Lower leg skin (tissue), 4 donors: ENCODE results near the gene RPL13. TPM values are rescaled to one million over a fixed set of nuclear protein-coding genes. Genes with fewer than 3 reads are reported as not detected.

Source experiments
- DNase-seq, 2 donors: peaks; one replicate each; pipeline ENCODE4 v3.0.0-alpha.2; 2019; ENCODE audit warnings: low spot score in 2 of 2
- H3K4me3 ChIP-seq: fragments of 200-600 bp; sonication (generic); 2 replicates; pipeline ENCODE4 v1.5.1; 2017; ENCODE audit warnings: mild to moderate bottlenecking, low read depth; ENCODE audit not compliant: poor library complexity, severe bottlenecking
- POLR2A ChIP-seq, 2 donors: fragments of 450-650 bp; IDR thresholded peaks; one replicate each; pipeline ENCODE4 v1.6.1; 2016 to 2017; ENCODE audit warnings: antibody characterized with exemption in 2 of 2, mild to moderate bottlenecking in 1 of 2, moderate library complexity in 1 of 2
- WGBS, 2 donors: methylation state at CpG; one replicate each; pipeline ENCODE4 v1.1.5; 2018; 5-methylcytosine and 5-hydroxymethylcytosine counted together
- intact Hi-C: fragments of 100-400 bp; cut with DNase I; formaldehyde crosslinking; loops from one replicate; pipeline ENCODE4 v1.15.0; 2023; ENCODE audit warnings: low total_unique reads
- total RNA-seq, 4 donors: library from RNA; depleted of rRNA; stranded (reverse); fragments of >200 nt; gene quantifications; one replicate each; pipeline ENCODE4 v1.1.0, GENCODE V29; 2016
- TF ChIP-seq, protein P1 (sequence below), 3 donors: fragments of 450-650 bp; IDR thresholded peaks; one replicate each; pipeline ENCODE4 v1.5.1; 2016; ENCODE audit warnings: antibody characterized with exemption in 3 of 3, mild to moderate bottlenecking in 3 of 3, moderate library complexity in 2 of 3

Gene RPL13
- total RNA-seq, 4 donors from 2014 or later: 8,523 to 25,229 (median 9,742) TPM

DNA sequence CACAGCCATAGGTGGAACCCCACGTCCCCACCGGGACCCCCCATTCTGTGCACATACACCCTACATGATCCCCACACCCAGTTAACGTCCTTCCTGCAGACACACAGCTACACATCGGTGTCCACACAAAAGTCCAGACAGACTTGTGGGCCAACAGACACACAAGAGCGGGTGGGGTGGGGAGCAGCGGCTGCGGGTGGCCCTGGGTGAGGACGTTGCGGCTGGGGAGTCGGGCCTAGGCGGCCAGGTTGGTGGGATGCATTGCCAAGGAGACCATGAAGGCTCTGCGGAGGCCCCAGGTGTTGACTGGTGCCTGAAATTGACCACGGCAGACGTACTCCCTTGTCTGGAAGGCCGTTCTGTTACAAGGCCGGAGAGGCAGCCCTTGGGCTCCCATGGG is 44.3 kb downstream of the RPL13 start:
- WGBS, 2 donors: 80 to 83% methylated on average over 12 to 16 of the region's 16 CpGs
- DNase-seq: no peak
- no peak overlapping the region for H3K4me3 ChIP-seq
- TF ChIP-seq, protein P1, sequence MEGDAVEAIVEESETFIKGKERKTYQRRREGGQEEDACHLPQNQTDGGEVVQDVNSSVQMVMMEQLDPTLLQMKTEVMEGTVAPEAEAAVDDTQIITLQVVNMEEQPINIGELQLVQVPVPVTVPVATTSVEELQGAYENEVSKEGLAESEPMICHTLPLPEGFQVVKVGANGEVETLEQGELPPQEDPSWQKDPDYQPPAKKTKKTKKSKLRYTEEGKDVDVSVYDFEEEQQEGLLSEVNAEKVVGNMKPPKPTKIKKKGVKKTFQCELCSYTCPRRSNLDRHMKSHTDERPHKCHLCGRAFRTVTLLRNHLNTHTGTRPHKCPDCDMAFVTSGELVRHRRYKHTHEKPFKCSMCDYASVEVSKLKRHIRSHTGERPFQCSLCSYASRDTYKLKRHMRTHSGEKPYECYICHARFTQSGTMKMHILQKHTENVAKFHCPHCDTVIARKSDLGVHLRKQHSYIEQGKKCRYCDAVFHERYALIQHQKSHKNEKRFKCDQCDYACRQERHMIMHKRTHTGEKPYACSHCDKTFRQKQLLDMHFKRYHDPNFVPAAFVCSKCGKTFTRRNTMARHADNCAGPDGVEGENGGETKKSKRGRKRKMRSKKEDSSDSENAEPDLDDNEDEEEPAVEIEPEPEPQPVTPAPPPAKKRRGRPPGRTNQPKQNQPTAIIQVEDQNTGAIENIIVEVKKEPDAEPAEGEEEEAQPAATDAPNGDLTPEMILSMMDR (IDR thresholded peaks at IDR 0.05): no peak
- TF ChIP-seq POLR2A (IDR thresholded peaks at IDR 0.05): no peak
- intact Hi-C loops: no loop called here

DNA sequence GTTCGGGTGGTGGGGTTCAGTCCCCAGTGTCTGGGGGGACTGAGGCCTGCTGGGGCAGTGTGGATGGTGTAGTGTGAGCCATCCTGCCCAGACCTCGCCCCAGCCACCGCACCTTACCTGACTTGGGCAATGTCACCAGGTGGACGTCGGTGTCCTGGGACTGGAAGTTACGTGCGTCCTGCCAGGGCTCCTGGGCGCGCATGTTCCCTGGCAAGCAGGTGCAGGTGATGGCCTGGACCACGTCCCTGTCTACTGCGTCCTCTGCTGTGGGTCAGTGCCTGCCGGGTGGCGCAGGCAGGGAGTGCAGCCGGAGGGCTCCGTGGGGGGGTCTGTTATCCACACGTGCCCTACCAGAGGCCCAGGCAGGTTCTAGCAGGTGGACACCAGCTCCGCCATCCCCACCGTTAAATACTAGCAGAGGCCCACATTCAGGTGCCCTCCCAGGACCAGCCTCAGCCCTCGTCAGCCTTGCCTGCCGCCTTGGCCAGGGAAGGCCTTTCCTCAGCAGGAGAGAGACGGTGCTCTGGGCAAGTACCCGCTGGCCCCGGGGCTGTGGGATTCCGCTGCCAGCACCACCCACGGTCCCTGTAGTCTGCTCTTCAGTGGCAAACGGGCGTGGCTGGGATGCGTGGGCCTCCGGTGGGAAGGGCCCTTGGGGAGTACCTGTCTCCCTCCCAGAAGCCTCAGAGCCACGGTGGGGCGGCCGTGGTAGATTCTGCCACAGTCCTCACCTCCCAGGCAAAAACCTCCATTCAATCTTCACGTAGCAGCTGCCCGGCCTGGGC is 44.9 kb downstream of the RPL13 start:
- WGBS, 2 donors: 72 to 76% methylated on average over 20 to 34 of the region's 34 CpGs
- intact Hi-C loops: no loop called here

DNA sequence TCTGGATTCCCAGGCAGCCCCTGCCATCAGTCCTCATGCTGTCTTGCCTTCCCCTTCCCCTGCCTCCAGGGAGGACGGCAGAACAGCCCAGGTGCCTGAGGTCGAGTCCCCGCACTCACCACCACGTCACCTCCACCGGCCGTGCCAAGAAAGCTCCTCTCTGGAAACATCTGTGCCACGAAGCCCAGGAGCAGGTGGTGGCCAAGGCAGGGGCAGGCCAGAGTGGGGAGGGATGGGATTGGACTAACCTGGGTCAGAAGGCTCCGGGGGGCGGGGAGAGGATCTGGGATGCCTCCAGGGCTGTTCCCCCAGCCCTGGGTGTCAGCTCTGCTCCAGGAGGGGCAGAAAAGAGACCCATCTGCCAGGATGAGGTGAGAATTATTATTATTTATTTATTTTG is 45.5 kb downstream of the RPL13 start:
- WGBS, 2 donors: 79 to 80% methylated on average over 5 to 9 of the region's 9 CpGs
- no peak for DNase-seq
- intact Hi-C loops: no loop called here
- H3K4me3 ChIP-seq: no peak overlapping the region
- TF ChIP-seq, protein P1 (IDR thresholded peaks at IDR 0.05): no peak
- TF ChIP-seq POLR2A (IDR thresholded peaks at IDR 0.05): no peak

More for the DNA sequence above, 44.9 kb downstream of the RPL13 start:
- no peak for TF ChIP-seq POLR2A (IDR thresholded peaks at IDR 0.05)
- TF ChIP-seq, protein P1 (IDR thresholded peaks at IDR 0.05): no peak
- no peak for DNase-seq
- H3K4me3 ChIP-seq: no peak overlapping the region

DNA sequence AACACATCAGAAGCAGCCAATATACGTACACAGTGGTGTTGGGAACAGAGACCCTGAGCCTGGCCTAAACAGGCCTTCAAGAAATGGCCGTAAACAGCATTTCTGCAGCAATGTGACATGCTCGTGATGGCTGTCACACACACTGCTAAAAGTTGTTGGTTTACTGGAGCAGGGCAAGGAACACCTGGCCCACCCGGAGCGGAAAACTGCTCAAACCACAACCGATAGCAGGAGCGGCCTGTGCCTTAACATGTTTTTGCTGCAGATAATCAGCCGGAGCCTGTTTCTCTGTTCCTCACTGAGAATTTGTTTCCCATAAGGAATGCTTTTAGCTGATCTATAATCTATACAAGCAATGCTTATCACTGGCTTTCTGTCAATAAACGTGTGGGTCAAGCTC is 47.0 kb downstream of the RPL13 start:
- DNase-seq: no peak
- intact Hi-C loops: no loop called here
- no peak overlapping the region for H3K4me3 ChIP-seq
- TF ChIP-seq, protein P1 (IDR thresholded peaks at IDR 0.05): no peak
- no peak for TF ChIP-seq POLR2A (IDR thresholded peaks at IDR 0.05)
- WGBS, 2 donors: 77 to 82% methylated on average over 9 of the region's 9 CpGs

DNA sequence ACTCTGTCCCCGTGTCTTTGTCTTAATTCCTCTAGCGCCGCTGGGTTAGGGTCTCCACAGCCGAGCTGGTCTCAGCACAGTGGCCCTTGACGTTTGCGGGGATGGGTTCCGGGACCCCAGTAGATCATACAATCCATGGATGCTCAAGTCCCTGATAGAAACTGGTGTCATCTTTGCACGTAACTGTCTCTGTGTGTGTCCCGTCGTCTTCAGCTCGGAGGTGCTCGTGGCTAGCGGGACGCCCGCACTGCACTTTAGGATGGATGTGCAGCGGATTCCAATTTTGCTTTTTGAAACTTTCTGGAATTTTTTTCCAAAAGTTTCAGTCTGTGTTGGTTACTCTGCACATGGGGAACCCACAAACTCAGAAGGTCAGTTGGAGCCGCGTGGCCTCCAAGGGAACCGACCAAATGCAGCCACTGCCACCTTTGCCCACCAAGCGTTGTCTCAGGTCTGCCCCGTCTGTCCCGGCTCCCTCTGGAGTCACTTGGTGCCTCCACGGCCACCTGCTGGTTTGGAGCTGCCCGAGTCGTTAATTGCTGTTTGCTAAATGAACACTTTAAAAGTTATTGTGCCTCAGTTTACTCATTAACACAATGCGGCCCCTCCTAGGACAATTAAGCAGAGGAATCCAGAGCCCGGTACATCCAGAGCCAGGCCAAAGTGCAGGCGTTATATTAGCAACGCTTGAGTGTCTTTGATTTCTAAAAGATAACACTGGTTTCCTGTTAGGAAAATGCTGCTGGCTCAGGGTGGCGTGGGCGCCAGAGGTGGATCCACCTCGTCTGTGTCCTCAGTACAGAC is 47.7 kb downstream of the RPL13 start:
- TF ChIP-seq, protein P1 (IDR thresholded peaks at IDR 0.05): no peak
- no peak for TF ChIP-seq POLR2A (IDR thresholded peaks at IDR 0.05)
- WGBS, 2 donors: 77 to 78% methylated on average over 31 to 32 of the region's 32 CpGs

More for the DNA sequence above, 47.7 kb downstream of the RPL13 start:
- no peak overlapping the region for H3K4me3 ChIP-seq
- intact Hi-C loops: no loop called here
- DNase-seq: no peak
